CD14-positive monocyte (primary cell): ENCODE data around the gene EXOC4. TPM values are rescaled to one million over a fixed set of nuclear protein-coding genes. Genes with fewer than 3 reads are reported as not detected.

Experiments
- DNase-seq, 3 donors: peaks; one replicate each; pipeline ENCODE4 v3.0.0-alpha.2; 2011 to 2022
- H2AFZ ChIP-seq: 2 replicates; pipeline ENCODE4 v1.6.0; 2012; ENCODE audit warnings: mild to moderate bottlenecking, low read depth, low read length, inconsistent platforms; ENCODE audit not compliant: insufficient read depth, poor library complexity, severe bottlenecking
- H3K27ac ChIP-seq, 2 donors: 1 replicate in 1 of 2; 2 replicates in 1 of 2; pipeline ENCODE4 v1.5.1; 2012 to 2013; ENCODE audit warnings: low read length in 2 of 2, control low read depth in 1 of 2, inconsistent platforms in 1 of 2, low read depth in 1 of 2, mild to moderate bottlenecking in 1 of 2
- H3K27me3 ChIP-seq, 2 donors: one replicate each; pipeline versions ENCODE4 v1.6.0 to v1.6.1; 2011 to 2013; ENCODE audit warnings: low read length in 2 of 2; ENCODE audit not compliant: control insufficient read depth in 2 of 2, insufficient read depth in 2 of 2
- H3K36me3 ChIP-seq, 2 donors: replicated peaks in 1 of 2; 1 replicate in 1 of 2; 2 replicates in 1 of 2; pipeline versions ENCODE4 v1.5.1 to v1.6.1; 2012 to 2013; ENCODE audit warnings: low read length in 2 of 2, control low read depth in 1 of 2, inconsistent platforms in 1 of 2, mild to moderate bottlenecking in 1 of 2; ENCODE audit not compliant: insufficient read depth in 2 of 2, control insufficient read depth in 1 of 2
- H3K4me1 ChIP-seq, 2 donors: 1 replicate in 1 of 2; 2 replicates in 1 of 2; pipeline versions ENCODE4 v1.5.1 to v1.6.1; 2012 to 2013; ENCODE audit warnings: low read length in 2 of 2, control low read depth in 1 of 2, inconsistent platforms in 1 of 2, mild to moderate bottlenecking in 1 of 2, moderate library complexity in 1 of 2; ENCODE audit not compliant: insufficient read depth in 2 of 2, control insufficient read depth in 1 of 2
- H3K4me2 ChIP-seq: replicated peaks from 2 replicates; pipeline ENCODE3; 2012; ENCODE audit warnings: low read length, moderate library complexity, mild to moderate bottlenecking; ENCODE audit not compliant: poor library complexity, severe bottlenecking; ENCODE audit errors: extremely low read depth
- H3K4me3 ChIP-seq, 3 experiments: fragments of 200-600 bp in 1 of 3; sonication (generic) in 1 of 3; replicated peaks in 1 of 3; 1 replicate in 2 of 3; 2 replicates in 1 of 3; pipeline ENCODE4 v1.5.1; 2011 to 2013; ENCODE audit warnings: low read length in 3 of 3, mild to moderate bottlenecking in 3 of 3, control low read depth in 2 of 3, low read depth in 2 of 3, inconsistent platforms in 1 of 3, moderate library complexity in 1 of 3
- H3K79me2 ChIP-seq: 2 replicates; pipeline ENCODE4 v1.6.0; 2012; ENCODE audit warnings: mild to moderate bottlenecking, control low read depth, inconsistent platforms, low read length, moderate library complexity; ENCODE audit not compliant: insufficient read depth
- H3K9ac ChIP-seq: 2 replicates; pipeline ENCODE4 v1.6.0; 2017; ENCODE audit warnings: low read length, mild to moderate bottlenecking; ENCODE audit not compliant: insufficient read depth, poor library complexity, severe bottlenecking
- H3K9me3 ChIP-seq, 2 donors: replicated peaks in 1 of 2; 1 replicate in 1 of 2; 2 replicates in 1 of 2; pipeline versions ENCODE4 v1.5.1 to v1.6.1; 2012 to 2013; ENCODE audit warnings: low read length in 2 of 2, control low read depth in 1 of 2; ENCODE audit not compliant: control insufficient read depth in 1 of 2, insufficient read depth in 1 of 2
- H4K20me1 ChIP-seq: 2 replicates; pipeline ENCODE4 v1.6.0; 2012; ENCODE audit warnings: mild to moderate bottlenecking, low read length, control low read depth, moderate library complexity; ENCODE audit not compliant: insufficient read depth
- H3K27ac Mint-ChIP-seq, 7 donors: one replicate each; pipeline ENCODE4 v1.8.0; 2020; ENCODE audit warnings: mild to moderate bottlenecking in 7 of 7, mixed read lengths in 7 of 7, moderate library complexity in 6 of 7, inconsistent platforms in 2 of 7
- H3K27me3 Mint-ChIP-seq, 3 donors: one replicate each; pipeline ENCODE4 v1.8.0; 2021 to 2022; ENCODE audit warnings: low read depth in 3 of 3, mild to moderate bottlenecking in 3 of 3, mixed read lengths in 3 of 3, moderate library complexity in 3 of 3, inconsistent platforms in 1 of 3
- H3K36me3 Mint-ChIP-seq, 2 donors: one replicate each; pipeline ENCODE4 v1.8.0; 2020; ENCODE audit warnings: mixed read lengths in 2 of 2, inconsistent platforms in 1 of 2, mild to moderate bottlenecking in 1 of 2
- H3K4me1 Mint-ChIP-seq: one replicate; pipeline ENCODE4 v1.8.0; 2020; ENCODE audit warnings: mild to moderate bottlenecking, mixed read lengths
- H3K4me3 Mint-ChIP-seq, 2 donors: one replicate each; pipeline ENCODE4 v1.8.0; 2020; ENCODE audit warnings: mild to moderate bottlenecking in 2 of 2, mixed read lengths in 2 of 2, moderate library complexity in 1 of 2
- H3K9me3 Mint-ChIP-seq, 7 donors: one replicate each; pipeline ENCODE4 v1.8.0; 2020 to 2022; ENCODE audit warnings: mixed read lengths in 7 of 7, mild to moderate bottlenecking in 6 of 7, moderate library complexity in 6 of 7, inconsistent platforms in 2 of 7
- WGBS: methylation state at CpG from one replicate; pipeline ENCODE4 v1.1.5; 2013; ENCODE audit warnings: missing lambda C conversion rate; ENCODE audit not compliant: insufficient coverage; 5-methylcytosine and 5-hydroxymethylcytosine counted together
- intact Hi-C, 2 donors: fragments of 100-400 bp; cut with micrococcal nuclease; formaldehyde crosslinking; loops; one replicate each; pipeline versions ENCODE4 v1.15.0 to v1.15.1; 2023
- polyA plus RNA-seq, 3 donors: library from polyadenylated mRNA; depleted of rRNA in 1 of 3; unstranded in 2 of 3; stranded (reverse) in 1 of 3; fragments of 300-500 nt in 2 of 3; fragments of >200 nt in 1 of 3; fragmentation: Illumina TruSeq in 2 of 3; gene quantifications; 1 replicate in 2 of 3; 2 replicates in 1 of 3; pipeline ENCODE4 v1.2.3, GENCODE V29; 2012 to 2021
- TF ChIP-seq, protein P1 (sequence below): fragments of 200-600 bp; IDR thresholded peaks from one replicate; pipeline ENCODE4 v1.8.0; 2022; ENCODE audit warnings: antibody characterized with exemption, mild to moderate bottlenecking

EXOC4 gene
- polyA plus RNA-seq, 3 donors = 20.6 to 22.3 (median 22.3) TPM

DNA sequence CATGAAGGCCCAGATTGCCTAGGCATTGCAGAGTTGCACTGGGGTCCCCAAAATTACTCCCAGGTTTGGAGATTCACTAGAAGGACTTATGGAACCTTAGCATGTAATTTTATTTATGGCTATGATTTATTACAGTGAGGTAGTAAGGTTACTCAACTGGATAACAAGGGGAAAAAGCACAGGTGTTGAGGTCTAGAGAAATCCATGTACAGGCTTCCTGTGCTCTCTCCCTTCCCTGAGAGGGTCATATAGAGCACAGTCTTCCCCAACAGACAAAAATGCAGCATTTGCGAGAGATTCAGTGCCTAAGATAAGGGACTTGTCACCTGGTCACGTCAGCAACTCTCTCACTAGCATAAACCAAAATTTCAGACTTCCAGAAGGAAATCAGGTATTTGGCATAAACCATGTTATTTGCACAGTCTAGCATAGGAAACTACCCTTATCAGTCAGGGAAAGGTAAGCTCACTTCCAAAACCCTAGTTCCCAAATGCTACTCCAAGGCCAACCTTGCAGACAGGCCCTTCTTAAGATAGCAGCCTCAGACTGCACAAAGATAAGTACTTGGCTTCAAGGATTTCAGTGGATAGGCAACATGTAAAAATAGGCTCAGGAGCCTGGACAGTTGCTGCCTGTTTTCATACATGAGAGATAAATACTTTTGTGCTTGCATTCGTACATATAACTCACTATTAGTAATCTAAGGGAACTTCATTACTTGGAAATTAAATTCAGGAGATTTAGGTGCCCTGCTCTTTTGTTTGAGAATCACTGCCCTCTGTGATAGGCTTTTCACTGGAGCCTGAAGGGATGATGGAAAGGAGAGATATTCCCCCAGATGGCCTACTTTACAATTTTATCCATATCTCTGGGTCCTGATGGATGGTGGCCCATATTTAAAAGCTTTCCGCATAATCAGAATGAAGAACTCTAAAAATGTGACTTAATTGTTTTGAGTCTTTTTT, 495.8 kb downstream of the EXOC4 start:
- H3K9me3 Mint-ChIP-seq = peaks cover 0 to 1% (median 0%) of the 10 kb centered on the region in 7 donors
- Histone ChIP-seq H3K27me3 (no peaks in the 10 kb centered on the region), H3K9ac (no peak overlapping the region), H3K79me2 (no peaks in the 10 kb centered on the region), H3K27ac (no peak overlapping the region), H4K20me1 (no peaks in the 10 kb centered on the region), H3K4me2 (no peak overlapping the region), H3K9me3 (no peaks in the 10 kb centered on the region), H2AFZ (no peak overlapping the region), H3K36me3 (no peaks in the 10 kb centered on the region), H3K4me1 (no peaks in the 10 kb centered on the region), H3K4me3 (no peak overlapping the region)
- WGBS = 100% methylated on average over 2 of the region's 4 CpGs
- TF ChIP-seq, protein P1, sequence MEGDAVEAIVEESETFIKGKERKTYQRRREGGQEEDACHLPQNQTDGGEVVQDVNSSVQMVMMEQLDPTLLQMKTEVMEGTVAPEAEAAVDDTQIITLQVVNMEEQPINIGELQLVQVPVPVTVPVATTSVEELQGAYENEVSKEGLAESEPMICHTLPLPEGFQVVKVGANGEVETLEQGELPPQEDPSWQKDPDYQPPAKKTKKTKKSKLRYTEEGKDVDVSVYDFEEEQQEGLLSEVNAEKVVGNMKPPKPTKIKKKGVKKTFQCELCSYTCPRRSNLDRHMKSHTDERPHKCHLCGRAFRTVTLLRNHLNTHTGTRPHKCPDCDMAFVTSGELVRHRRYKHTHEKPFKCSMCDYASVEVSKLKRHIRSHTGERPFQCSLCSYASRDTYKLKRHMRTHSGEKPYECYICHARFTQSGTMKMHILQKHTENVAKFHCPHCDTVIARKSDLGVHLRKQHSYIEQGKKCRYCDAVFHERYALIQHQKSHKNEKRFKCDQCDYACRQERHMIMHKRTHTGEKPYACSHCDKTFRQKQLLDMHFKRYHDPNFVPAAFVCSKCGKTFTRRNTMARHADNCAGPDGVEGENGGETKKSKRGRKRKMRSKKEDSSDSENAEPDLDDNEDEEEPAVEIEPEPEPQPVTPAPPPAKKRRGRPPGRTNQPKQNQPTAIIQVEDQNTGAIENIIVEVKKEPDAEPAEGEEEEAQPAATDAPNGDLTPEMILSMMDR = no peak
- peaks cover 0 to 3% of the 10 kb centered on the region in 2 donors for H3K36me3 Mint-ChIP-seq
- no peaks in the 10 kb centered on the region for H3K27me3 Mint-ChIP-seq
- DNase-seq = no peak
- intact Hi-C loops = no loop called here
- no peak overlapping the region for H3K27ac Mint-ChIP-seq
- H3K4me1 Mint-ChIP-seq = no peaks in the 10 kb centered on the region
- H3K4me3 Mint-ChIP-seq = no peak overlapping the region

DNA sequence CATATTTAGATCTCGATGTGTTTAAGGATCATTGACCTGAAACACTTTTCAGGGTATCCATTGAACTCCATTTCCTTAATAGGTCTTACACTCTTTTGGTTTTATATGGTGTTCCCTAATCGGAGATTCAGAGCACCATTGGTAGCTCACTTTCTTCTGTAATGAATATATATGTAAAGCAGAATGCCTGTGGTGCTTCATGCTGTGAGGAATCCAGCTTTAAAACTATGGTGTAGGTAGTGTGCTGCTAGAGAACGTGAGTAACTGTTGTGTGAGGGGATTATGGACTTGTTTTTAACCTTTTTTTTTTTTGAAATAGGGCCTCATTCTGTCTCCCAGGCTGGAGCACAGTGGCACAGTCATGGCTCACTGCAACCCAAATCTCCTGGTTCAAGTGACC, 497.4 kb downstream of the EXOC4 start:
- DNase-seq = no peak
- TF ChIP-seq, protein P1 = no peak
- no peaks in the 10 kb centered on the region for H3K79me2 ChIP-seq
- H3K4me1 ChIP-seq = no peaks in the 10 kb centered on the region
- no peak overlapping the region for H3K27ac Mint-ChIP-seq
- no peak overlapping the region for H2AFZ ChIP-seq
- no peaks in the 10 kb centered on the region for H3K9me3 ChIP-seq
- H3K36me3 ChIP-seq = no peaks in the 10 kb centered on the region
- no peaks in the 10 kb centered on the region for H3K27me3 ChIP-seq
- H3K4me2 ChIP-seq = no peak overlapping the region
- H4K20me1 ChIP-seq = no peaks in the 10 kb centered on the region
- intact Hi-C loops = no loop called here
- H3K9ac ChIP-seq = no peak overlapping the region
- H3K4me3 Mint-ChIP-seq = no peak overlapping the region
- no peak overlapping the region for H3K27ac ChIP-seq
- WGBS = 100% methylated on average over 1 of the region's 3 CpGs
- H3K9me3 Mint-ChIP-seq = peaks cover 0 to 1% (median 0%) of the 10 kb centered on the region in 7 donors
- peaks cover 0 to 3% of the 10 kb centered on the region in 2 donors for H3K36me3 Mint-ChIP-seq
- H3K4me3 ChIP-seq = no peak overlapping the region
- no peaks in the 10 kb centered on the region for H3K27me3 Mint-ChIP-seq
- no peaks in the 10 kb centered on the region for H3K4me1 Mint-ChIP-seq
